SK-N-MC (cell line): Measurements from ENCODE around the gene PVRIG.

Experiments used
- EZH2 ChIP-seq: fragments of 200-600 bp; sonication (generic); IDR thresholded peaks from one replicate; pipeline ENCODE4 v1.6.1; 2017; ENCODE audit warnings: antibody characterized with exemption
- POLR2AphosphoS5 ChIP-seq: IDR thresholded peaks from 2 replicates; pipeline ENCODE4 v1.6.1; 2012; ENCODE audit warnings: mild to moderate bottlenecking, low read depth, low read length, borderline replicate concordance

GRCh38 chr7:100209493-100209892, 10.3 kb upstream of the PVRIG start:
- TF ChIP-seq POLR2AphosphoS5 (no peak), EZH2 (no peak)
